ENCODE results near the gene CLDN7.

GRCh38 chr17:7243453-7243729 lies 18.9 kb downstream of the CLDN7 start:
- TF ChIP-seq, protein P1, sequence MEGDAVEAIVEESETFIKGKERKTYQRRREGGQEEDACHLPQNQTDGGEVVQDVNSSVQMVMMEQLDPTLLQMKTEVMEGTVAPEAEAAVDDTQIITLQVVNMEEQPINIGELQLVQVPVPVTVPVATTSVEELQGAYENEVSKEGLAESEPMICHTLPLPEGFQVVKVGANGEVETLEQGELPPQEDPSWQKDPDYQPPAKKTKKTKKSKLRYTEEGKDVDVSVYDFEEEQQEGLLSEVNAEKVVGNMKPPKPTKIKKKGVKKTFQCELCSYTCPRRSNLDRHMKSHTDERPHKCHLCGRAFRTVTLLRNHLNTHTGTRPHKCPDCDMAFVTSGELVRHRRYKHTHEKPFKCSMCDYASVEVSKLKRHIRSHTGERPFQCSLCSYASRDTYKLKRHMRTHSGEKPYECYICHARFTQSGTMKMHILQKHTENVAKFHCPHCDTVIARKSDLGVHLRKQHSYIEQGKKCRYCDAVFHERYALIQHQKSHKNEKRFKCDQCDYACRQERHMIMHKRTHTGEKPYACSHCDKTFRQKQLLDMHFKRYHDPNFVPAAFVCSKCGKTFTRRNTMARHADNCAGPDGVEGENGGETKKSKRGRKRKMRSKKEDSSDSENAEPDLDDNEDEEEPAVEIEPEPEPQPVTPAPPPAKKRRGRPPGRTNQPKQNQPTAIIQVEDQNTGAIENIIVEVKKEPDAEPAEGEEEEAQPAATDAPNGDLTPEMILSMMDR (IDR thresholded peaks at IDR 0.05): no peak
- no peak for TF ChIP-seq POLR2AphosphoS5 (IDR thresholded peaks at IDR 0.05)
